Stimulated activated CD8-positive, alpha-beta memory T cell treated with anti-CD3 and anti-CD28 coated beads, Interleukin-2, amount 100 ng/mL, for 1 hour (primary cell): ENCODE data around the gene SPSB3.
"Not testable (repeated sequence)": the region's sequence is repeated elsewhere in the genome, so short reads cannot be mapped to it uniquely, and the experiment has no call there.

ENCODE experiments used
- DNase-seq, 2 donors: peaks; one replicate each; pipeline ENCODE4 v3.0.0-alpha.2; 2020; ENCODE audit warnings: low read depth in 2 of 2

SPSB3 gene

DNA sequence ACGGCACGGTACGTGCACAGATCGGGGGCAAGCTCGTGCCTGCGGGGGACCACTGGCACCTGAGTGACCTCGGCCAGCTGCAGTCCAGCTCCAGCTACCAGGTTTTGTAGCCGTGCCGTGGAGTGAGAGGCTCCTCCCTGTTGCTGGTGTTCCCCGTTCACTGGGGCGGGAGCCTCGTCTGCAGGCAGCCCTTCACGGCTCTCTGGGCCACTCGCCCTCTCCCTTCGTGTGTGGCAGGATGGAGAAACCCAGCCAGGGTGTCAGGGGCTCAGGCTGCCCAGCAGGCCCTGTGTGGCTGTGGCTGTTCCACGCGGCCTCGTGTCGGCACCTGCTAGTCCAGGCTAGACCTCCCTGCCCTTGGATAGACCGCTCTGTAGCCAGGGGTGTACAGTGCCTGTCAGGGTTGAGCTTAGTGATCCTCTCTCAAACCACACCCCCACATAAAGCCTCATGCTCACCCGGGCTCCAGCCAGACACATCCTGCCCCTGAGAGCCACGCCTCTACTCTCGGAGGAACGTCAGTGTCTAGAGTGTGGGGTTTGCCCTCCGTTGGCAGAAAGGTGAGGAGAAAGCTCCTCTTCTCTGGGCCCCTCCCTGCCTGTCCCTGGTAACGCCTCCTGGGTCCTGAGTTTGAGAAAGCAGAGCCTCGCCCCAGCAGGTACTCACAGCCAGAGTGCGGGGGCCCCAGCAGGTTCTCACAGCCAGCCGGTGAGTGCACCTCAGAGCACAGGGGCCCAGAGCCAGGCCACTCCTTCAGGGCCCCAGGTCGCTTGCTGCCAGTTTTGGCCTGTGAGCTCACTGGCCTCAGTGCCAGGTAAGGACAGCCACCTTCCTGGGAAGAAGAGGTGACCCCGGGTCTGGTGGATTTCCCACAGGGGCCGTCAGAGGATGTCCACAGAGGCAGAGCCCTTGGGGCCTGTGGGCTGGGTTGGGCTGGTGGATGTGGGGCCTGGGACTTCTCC, 38.7 kb downstream of the SPSB3 start:
- no peak for DNase-seq

DNA sequence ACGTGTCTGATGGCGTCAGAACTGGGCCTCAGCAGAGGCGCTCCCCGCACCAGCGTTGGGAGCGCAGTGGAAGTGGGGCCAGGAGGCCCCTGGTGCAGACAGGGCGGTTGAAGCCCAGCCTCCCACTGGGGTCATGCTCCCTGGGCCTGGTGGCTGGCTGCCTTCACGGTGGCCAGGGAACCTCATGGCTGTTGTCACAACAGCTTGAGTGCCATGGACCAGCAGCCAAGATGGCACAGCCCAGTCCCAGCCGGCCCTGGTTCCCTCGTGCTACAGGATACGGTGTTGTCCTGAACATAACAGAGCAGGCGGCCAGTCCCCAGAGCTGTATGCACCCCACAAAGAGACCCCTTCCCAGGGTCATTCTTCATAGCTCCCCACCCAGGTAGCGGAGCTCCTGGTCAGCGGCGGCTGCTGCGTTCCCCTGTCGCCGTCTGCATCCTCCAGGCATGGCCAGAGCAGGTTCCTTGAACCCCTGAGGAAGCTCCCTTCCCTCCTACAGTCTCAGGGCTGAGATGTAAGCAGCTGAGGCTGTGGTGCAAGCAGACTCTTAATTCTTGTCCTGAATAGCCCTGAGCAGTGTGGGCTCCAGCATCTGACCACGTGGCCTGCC, 40.7 kb downstream of the SPSB3 start:
- DNase-seq: no peak

DNA sequence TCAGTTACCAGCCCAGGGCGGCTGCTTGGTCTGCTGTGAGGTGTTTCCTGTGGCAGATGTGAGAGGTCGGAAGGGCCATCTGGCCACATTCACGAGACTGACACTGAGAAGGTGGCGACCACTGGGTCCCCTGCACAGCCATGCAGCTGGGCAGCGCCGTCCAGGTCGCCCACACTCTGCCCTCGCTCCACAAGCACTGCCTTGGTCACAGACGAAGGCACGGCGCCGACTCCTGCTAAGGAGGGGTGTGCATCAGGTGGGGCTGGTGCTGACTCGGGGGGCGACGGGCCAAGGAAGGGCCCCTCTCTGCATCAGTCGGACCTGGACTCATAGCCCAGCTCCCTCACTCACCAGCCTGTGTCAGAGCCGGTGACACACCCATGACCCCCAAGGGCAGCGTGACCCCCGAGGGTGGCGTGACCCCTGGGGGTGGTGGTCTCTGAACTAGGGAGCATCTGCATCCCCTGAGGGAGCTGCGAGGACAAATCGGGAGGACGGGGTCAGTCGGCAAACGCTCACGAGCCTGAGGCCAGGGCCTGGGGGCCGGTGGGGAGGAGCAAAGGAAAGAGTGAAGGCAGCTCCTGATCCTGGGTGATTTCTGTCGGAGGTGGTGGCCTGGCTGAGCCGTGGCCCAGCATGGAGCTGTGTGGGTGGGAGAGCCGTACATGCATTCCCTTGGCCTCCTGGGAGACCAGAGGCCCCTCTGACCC, 41.4 kb downstream of the SPSB3 start:
- DNase-seq: no peak

DNA sequence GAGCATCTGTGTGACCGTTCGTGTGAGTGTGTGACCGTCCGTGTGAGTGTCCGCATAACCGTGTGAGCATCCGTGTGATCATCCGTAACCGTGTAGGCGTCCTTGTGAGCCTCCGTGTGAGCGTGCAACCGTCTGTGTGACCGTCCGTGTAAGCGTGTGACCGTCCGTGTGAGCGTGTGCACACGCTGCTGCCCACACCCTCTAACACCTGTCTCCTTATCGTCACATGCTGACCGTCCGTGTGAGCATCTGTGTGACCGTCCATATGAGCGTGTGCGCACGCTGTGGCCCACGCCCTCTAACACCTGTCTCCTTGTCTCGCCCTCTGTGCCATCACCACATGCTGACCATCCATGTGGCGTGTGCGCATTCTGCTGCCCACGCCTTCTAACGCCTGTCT, 42.1 kb downstream of the SPSB3 start:
- no peak for DNase-seq

DNA sequence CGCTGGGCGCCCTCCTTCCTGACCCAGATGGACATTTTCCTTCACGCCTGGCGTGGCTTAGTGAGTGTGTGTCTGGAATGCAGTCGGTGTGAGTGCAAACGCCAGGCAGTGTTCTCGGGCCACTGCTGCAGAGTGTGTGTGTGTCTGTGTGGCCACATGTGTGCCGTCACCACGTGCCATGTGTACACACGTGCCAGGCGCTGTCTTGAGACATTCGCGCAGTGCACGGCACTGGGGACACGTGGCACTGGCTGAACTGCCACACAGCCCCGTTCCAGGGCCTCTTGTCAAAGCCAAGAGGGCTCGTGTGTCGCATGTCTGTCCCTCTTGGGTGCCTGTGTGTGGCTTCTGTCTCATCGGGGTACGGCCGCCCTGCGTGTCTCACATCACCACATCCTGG, 47.6 kb downstream of the SPSB3 start:
- no peak for DNase-seq

DNA sequence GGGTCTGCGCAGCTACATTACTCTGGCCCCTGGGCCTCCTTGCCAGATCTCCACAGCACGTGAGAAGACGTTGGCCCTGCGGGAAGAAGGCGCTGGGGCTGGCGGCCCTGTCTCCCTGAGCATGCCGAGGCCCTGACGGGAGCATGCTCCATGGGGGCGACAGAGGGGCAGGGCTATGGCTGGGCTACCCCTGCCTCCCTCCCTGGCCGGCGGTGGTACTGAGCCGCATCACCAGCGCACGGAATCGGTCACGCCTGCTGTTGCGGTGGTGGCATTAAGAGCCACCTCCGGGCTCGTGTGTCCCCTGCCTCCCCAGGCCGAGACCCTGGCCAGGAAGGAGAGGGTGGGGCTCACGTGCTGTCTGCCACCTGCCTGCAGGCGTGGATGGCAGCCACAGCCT, 48.2 kb downstream of the SPSB3 start:
- no peak for DNase-seq

DNA sequence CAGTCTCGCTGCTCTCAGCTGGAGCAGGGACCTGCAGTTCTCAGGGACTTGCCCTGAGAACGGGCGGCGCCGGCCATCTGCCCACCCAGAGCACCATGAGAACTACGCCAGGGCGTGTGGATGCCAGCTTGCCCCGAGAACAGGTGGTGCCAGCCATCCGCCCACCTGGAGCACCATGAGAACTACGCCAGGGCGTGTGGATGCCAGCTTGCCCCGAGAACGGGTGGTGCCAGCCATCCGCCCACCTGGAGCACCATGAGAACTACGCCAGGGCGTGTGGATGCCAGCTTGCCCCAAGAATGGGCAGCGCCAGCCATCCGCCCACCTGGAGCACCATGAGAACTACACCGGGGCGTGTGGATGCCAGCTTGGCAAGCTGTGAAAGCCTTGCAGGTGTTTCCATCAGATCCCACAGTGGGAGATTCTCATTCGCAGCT, 49.8 kb downstream of the SPSB3 start:
- DNase-seq: not testable (repeated sequence)

DNA sequence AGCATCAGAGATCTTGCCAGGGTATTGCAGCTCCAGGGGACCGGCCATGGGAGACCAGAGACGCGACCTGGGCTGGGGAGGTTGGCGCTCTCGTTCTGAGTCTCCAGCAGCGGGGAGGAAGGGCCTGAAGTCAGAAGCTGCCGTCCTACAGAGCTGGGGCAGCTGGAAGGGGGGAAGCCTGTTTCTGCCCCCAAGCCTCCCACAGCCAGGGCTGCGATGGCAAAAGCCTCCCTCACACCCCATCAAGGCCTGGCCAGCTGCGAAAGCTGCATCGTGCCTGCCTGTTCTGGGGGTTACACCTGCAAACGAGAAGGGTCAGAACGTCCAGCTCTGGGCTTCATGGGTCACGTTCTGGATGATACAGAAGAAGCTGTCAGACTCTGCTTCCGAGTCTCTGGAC, 50.3 kb downstream of the SPSB3 start:
- DNase-seq: no peak

DNA sequence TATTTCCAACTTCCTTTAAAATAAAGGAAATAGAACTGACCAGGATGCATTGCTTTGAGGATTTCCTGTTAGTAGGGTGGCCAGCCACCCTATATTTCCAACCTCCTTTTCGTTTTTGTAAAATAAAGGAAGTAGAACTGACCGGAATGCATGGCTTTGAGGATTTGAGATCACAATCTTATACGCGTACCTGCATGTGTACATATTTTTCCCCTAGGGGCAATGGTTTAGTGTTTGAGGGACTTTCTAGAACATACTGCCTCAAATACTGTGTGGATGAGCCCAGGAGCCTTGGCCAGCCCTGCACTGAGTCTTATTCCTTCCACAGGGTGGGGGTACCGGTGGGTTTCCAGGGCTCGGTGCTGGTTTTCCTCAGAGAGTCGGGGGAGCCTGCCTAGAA, 50.8 kb downstream of the SPSB3 start:
- DNase-seq: no peak

DNA sequence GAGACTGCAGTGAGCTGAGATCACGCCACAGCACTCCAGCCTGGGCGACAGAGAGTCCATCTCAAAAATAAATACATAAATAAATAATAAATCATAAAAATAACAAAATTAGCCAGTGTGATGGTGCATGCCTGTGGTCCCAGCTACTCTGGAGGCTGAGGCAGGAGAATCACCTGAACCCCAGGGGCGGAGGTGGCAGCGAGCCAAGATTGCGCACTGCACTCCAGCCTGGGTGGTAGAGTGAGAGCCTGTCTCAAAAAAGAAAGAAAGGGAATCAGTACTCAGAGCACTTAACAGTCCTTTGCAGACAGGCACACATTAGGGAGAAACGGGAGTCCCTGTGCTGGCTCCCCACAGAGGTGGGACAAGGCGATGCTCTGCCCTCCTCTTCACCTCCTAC, 51.3 kb downstream of the SPSB3 start:
- no peak for DNase-seq

DNA sequence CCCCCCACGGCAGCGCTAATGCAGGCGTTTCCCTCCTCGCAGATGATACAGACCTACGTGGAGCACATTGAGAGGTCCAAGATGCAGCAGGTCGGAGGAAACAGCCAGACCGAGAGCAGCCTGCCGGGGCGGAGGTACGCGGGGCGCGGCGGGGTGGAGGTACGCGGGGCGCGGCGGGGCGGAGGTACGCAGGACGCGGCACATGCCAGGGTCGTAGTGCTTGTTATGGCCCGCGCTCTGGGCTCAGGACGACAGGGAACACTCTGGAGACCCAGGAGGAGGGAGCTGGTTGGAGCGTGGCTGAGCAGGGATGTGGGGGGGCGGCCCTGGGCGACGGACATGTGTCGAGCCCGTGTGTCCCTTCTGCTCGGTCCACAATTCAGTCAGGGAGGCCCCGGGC, 52.9 kb downstream of the SPSB3 start:
- DNase-seq: no peak

DNA sequence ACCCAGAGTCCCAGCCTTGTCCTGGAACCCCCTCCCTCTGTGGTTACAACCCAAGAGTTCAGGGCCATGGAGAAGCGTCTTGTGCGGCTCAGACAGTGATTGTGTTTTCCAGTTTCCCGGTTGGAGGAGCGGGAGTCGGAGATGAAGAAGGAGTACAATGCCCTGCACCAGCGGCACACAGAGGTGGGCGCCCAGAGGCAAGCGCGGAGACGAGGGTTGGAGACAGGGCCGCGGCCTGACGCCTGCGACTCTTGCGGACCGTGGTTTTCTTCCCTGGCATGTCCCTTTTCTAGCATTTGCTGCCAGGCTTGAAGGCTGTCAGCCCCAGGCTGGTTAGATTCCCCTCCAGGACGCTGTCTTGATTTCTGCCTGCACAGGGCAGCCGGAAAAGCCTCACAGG, 53.3 kb downstream of the SPSB3 start:
- DNase-seq: no peak

DNA sequence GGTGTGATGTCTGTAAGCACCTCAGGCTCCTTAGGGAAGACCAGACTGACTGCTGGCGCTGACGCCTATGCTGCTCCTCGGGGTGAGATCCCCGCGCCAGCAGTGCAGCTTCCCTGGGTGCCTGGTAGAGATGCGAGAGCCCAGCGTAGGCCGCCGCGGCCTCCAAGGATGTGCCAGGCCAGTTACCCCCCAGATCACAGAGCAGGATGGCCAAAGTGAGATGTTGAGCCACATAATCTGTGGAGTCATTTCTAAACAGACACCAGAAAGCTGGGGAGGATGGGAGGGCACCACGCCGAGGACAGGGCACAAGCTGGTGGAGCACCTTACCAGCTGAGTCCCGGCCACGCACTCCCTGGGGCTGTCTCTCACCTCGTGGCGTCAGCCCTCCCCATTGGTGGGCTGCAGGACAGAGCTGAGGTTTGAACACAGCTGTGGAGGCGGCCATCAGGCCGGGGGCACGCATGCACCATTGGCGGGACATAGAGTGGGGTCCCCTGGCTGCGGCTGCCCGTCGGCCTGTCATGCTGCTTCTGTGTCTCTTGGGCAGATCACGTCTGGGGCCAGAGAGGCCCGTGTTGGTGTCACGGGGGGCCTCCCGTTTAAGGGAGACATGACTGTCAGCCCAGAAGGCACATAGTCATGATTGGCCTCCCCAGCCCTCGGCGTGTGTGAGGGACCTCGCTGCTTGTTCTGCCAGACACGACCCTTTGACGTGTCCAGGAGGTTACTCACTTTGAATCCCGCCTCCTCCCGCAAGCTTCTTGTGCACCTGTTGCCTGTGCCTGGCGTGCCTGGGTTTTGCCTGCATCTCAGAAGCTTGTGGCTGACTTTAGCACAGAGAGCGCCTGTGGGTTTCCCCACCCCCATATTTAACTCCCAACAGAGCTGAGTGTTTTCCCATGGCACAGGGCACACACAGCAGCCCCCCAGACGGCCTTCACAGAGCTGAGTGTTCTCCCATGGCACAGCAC, 54.4 kb downstream of the SPSB3 start:
- no peak for DNase-seq
